Activated gamma-delta T cell treated with anti-CD3 and anti-CD28 coated beads, Interleukin-2, amount 50 U/mL, for 16 hours (primary cell): Measurements from ENCODE around the gene GGA1.

Source experiments
- DNase-seq: peaks from one replicate; pipeline ENCODE4 v3.0.0-alpha.2; 2020; ENCODE audit warnings: low read depth

The GGA1 gene

DNA sequence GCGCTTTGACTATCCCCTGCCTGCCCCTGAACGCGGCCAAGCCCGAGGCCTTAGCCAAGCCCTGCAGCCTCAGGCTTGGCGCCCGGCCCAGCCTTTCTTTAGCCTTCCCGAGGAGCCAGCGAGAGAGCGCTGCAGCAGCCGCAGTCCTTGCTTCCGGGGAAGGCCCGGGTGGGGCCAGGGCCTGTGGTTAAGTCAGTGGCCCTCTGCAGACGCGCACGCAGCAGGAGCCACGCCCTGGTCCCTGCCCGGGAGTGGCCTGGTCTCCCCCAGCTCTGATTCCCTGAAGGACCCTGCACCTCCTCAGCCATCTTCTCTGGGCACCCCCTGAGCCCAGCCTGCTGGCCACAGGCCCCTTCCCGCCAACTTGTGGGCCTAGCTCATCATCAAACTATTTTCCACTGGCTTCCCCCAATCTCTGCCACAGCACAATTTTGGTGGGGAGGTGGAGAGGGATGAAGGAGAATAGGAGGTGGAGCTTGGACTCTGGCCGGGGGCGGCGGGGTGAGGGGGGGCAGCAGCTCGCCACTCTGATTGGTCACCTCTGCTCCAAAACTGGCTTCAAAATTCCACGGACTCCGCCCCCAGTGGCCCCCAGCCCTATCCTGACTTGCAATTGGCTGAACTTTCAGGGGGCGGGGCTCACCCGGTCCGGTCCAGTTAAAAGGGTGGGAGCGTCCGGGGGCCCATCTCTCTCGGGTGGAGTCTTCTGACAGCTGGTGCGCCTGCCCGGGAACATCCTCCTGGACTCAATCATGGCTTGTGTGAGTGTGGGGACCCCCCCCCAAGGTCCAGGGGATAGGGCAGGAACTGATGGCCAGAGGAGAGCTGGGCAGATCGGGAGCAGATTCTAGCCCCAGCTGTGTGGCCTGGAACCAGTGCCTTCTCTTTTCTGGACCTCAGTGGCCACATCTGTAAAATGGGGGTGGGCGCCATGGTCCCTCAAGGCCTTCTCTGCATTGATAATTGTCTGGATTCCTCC, 66.6 kb downstream of the GGA1 start, which contains the start of gene LGALS1:
Gene LGALS1 (plus strand): TSS at position 686 of the 979 bp plus-strand sequence. CDS start 67 bp downstream, at position 753.
- DNase-seq: no peak

DNA sequence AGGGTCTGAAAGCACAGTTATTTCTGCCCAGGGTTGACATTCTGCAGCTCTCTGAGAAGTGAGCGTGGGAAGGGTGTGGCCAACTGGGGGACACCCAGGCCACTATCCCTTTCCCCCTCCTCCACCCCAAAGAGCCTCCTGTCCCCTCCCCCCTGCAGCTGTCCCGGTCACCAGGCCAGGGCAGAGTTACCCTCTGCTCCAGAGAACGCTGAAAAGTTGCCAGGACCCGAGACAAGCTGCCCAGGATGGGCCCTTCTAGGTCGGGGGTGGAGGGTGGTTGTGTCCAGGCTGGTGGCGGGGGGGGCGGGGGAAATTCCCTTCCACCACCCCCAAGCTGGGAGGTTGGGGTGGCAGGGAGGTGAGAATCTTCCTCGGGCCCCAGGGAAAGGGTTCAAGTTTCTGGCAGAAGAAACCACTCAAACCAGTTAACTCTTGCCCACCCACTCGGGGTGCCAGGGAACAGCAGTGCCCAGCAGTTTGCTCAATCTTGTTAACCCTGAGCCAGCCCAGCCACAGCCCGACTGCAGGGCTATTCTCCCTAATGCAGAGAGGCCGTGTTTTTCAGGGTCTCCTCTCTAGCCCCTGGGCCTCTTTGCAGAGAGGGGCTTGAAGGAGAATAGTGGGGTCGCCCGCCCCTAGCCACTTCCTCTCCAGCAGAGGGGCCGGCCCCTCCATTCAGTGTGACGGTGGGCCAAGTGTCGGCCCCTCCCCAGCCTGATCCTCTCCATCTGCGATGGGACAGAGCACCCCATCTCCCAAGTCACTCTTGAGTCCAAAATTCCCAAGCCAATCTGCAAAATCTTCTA, 67.5 kb downstream of the GGA1 start:
- DNase-seq: peak; percentile 22

DNA sequence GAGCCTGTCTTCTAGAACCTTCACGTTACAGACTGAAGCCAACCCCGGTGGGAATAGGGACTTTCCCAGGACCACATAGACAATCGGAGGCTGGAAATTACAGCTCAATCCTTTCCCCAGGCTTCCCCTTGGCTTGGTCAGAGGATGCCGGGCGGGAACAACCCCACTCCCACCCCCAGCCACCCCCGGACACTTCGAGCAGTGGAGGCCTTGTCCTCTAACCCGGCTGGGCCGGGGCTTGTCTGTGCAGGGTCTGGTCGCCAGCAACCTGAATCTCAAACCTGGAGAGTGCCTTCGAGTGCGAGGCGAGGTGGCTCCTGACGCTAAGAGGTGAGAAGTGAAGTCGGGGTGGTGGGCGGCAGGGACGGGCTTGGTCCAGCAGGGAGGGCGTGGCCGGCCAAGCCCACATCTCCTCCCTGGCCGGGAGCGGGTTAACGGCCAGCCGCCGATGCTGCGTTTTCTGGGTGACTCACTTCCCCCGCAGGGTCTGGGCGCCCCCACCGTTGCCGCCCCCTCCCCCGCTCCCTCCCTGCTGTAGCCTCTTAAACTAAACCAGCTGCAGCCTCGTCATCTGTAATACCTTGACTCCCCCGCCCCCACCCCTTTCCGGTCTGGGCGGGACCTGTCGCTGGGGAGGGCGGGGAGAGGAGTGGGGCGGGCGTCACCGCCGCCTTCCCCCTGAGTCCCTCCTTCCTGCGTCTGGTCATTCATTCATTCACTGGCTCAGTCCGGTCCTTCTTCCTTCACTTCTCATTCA, 68.3 kb downstream of the GGA1 start:
- peak; percentile 93 for DNase-seq

GRCh38 chr22:37677493-37677974, 68.9 kb downstream of the GGA1 start:
- DNase-seq: no peak

- DNase-seq: no peak
Observed at GRCh38 chr22:37678372-37678771, 69.7 kb downstream of the GGA1 start.

- DNase-seq: no peak
Observed at GRCh38 chr22:37679670-37680069, 71.0 kb downstream of the GGA1 start.

GRCh38 chr22:37680191-37680851, 71.7 kb downstream of the GGA1 start:
- DNase-seq: no peak

- no peak for DNase-seq
Observed at GRCh38 chr22:37681001-37681424, 72.4 kb downstream of the GGA1 start.

DNA sequence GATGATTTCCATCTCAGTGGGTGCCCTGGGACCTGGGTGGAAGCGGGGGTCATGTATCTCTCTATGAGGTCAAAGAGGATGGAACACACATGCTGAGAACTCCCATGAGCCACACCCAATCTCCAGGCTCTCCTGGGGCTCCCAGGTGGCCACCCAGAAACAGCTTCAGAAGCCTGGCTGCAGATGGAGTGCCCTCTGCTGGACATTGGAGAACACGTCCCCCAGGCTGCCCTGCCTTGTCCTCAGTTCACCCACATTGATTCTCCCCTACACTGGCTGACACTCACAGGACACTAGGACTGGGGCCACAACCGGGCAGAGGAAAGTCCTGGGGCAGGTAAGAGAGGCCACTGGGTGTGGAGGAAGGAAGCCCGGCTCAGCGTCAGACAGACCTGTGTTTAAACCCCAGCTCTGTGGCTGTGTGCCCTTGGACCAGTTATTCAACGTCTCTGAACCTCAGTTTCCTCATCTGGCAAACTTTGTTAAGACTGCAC, 73.0 kb downstream of the GGA1 start:
- DNase-seq: peak; percentile 59
